GM04503 (cell line): ENCODE measurements around the gene PITPNM3.

Experiments used
- DNase-seq: peaks from one replicate; pipeline ENCODE4 v3.0.0-alpha.2; 2012; ENCODE audit warnings: low read depth

Gene PITPNM3

DNA sequence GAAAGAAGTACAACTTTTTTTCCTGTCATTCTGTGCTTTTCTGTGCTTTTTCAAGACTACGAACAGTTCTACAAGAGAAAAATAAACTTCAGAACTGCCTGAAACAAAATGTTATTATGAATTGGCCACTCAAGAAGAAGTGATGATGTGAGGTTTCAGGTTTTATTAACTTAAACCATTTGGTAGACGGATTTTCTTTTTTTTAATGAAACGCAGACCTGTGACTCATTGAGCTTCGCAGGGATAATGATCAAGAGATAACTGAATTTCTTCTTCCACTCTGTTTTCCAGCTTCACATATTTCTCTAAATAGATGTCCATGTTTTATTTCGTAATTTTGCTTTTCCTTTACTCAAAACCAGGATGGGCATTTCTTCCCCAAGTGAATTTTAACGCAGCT lies 154.1 kb downstream of the PITPNM3 start:
- DNase-seq: no peak
